Non-pigmented ciliary epithelial cell (primary cell): Measurements from ENCODE around the gene RAB40C.

Experiments
- DNase-seq: peaks from one replicate; pipeline ENCODE4 v3.0.0-alpha.2; 2010; ENCODE audit warnings: low read depth

Gene RAB40C

DNA sequence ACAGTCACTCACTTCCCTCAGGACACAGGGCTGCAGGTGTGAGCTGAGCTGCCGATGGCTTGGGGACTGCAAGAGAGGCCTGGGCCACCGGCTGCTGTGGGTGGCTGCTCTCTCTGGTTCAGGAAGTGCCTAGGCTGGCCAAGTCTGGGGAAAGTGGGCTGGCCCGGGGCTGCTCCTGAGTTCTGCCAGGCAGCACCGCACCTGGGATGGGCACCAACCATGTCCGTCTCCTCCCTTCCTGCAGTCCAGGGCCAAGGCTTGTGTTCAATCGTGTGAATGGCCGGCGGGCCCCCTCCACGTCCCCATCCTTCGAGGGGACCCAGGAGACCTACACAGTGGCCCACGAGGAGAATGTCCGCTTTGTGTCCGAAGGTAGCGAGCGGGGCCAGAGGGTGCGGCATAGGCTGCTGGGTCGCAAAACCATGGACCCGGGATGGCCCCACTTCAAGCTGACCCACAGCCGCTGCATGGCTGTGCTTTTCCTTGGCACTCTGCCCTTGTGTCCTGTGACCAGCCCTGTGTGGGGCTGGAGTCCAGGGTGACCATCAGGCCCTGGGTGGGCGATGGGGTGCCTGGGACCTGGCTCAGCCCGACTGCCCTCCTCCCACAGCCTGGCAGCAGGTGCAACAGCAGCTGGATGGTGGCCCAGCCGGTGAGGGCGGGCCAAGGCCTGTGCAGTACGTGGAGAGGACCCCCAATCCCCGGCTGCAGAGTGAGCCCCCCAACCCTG, 57.5 kb downstream of the RAB40C start:
- DNase-seq = no peak

DNA sequence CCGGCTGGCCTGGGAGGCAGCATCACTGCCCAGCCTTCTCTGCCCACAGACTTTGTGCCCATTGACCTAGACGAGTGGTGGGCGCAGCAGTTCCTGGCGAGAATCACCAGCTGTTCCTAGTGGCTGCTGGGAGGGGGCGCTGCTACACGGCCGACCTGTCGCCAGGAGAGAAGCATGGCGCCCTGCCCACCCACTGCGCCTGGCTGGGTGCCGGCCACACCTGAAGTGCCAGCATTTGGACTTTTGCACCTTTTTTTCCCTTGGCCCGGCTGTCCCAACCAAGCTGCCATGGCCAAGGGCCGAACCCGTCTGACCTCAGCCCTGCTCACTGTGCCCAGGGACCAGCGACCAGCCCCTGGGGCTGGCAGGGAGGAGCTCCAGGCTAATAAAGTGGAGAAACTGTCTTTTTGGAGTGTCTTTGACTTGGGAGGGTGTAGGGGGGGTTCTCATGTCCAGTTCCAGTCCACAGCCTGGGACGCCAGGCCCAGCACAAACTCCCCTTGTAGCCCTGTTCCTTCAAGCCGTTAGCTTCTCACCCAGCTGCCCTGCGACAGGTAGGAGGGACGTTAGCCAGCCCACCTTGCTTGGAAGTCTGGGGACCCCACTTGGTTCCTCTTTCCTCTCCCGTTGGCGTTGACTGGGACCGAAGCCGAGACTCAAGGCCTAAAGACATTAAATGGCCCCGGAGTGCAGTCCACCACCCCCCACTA, 58.4 kb downstream of the RAB40C start:
- DNase-seq = no peak

DNA sequence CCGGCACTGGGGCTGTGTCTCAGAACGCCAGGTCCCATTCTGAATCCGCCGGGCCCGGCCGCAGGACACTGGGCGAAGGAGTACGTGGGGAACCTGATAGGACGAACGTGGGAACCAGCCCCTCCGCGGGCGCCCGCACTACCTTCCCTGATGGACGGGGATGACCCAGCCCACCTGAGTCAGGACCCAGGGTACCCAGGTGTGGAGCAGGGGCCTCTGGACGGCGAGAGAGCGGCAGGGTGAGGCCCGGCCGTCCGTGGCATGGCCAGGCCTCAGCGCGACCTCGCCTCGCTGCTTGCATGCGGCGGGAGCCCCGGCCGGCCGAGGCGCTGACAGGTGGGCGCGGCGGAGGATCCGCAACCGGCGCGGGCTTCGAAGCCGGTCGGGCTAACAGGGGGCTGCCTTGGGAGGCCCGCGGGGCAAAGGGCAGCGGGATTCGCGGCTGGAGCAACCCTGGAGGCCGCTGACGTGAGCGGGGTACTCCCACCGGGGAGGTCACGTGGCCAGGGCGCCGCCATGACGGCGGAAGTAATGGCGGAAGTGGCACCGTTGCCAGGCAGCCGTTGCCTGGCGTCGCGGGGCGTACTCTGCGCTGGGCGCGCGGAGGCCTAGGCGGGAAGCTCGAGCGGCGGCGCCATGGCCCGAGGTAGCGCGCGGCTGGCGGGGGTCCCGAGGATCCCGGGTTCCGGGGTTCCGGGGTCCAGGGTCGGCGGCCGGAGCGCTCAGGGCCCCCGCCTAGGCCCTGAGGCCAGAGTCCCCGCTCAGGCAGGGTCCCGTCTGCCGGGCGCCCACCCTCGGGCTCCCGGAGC, 59.1 kb downstream of the RAB40C start, which contains the start of gene WDR90:
WDR90 (plus strand) TSS at position 585 of the 809 bp plus-strand sequence; CDS start at position 637, 52 bp downstream.
- DNase-seq = peak; percentile 26

DNA sequence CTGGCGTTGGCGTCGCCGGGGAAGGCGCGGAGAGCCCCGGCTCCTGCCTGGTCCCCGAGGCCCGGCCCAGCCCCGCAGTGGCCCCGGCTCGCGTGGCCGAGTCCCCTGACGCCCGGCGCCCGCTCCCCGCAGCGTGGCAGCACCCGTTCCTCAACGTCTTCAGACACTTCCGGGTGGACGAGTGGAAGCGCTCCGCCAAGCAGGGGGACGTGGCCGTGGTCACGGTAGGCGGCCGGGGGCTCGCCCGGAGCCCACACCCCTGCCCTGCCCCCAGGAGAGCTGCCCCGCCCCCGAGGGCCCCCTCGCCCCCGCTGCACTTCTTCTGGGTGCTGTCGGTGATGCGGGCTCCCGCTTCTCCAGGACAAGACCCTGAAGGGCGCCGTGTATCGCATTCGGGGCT, 59.8 kb downstream of the RAB40C start:
- DNase-seq = no peak

DNA sequence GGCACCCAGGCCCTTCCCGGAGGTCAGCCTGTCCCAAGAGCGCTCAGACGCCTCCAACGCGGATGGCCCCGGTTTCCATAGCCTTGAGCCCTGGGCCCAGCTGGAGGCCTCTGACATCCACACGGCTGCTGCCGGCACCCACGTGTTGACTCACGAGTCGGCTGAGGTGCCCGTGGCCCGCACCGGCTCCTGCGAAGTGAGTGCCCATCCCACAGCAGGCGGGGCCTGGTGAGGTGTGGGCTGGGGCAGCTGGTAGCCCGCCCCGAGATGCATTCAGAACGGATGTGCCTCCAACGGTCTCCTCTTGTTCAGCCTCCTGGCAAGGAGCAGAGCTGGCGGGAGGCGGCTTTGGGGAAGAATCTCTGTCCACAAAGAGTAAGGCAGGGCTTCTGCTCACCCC, 62.0 kb downstream of the RAB40C start:
- no peak for DNase-seq

DNA sequence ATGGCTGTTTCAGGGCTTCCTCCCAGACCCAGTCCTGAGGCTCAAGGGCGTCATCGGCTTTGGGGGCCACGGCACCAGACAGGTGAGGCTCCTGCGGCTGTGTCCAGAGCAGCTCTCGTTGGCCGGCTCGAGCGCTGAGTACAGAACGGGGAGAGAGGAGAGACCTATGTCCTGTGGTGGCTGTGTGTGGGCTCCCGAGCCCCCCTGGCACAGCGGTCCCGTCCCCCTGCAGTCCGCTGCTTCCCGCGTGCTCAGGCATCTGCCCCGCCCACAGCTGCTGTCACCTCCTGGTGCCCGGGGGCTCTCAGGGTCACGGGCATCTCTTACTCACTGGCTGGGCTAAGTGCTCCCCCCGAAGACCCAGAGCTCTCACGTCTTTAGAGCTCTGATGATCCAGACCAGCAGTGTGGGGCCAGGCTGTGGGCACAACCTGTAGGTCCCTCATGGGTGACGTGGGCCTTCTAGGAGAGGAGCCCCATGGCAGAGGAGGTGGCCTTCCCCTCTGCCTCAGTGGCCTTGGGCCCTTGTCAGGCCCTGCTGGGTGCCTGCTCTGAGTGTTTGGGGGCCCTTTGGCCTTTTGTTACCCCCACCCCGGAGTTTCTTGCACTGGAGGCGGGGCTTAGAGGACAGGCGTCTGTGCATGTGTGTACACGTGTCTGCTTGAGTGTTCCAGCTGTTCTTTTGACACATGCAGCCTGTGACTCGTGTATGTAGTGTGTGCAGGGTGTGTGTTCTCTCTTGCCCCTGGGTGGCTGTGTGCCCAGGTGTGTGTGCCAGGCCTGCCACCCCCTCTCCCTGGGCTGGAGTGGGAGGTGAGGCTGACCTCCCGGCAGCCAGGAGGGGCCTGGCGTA, 62.8 kb downstream of the RAB40C start:
- DNase-seq = no peak

DNA sequence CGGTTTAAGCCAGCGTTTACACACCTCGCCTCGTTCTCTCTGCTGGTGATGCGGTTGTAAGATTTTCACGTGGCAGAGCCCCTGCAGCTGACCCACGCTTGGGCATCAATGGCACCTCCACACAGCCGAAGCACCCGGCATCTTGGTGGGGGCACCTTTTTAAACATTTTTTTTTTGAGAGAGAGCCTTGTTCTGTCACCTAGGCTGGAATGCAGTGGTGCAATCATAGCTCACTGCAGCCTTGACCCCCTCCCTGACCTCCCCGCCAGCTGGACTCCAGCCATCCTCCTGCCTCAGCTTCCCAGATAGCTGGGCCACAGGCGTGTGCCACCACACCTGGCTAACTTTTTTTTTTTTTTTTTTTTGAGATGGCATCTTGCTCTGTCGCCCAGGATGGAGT, 64.2 kb downstream of the RAB40C start:
- no peak for DNase-seq

DNA sequence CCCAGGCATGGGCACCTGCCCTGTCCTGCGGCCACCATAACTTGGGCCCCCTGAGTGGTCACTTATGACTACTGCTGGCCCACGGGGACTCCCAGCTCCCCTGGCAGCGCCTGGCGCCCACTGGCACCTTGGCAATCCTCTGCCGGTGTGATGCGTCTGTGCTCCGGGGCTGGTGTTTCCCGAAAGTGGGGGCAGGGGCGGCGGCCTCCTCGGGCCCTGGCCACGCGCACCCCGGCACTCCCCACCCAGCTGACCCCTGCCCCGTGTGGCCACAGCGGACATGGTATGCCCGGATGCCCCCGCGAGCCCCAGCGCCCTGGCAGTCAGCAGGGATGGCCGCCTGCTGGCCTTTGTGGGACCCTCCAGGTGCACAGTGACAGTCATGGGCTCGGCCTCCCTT, 67.6 kb downstream of the RAB40C start:
- DNase-seq = no peak

DNA sequence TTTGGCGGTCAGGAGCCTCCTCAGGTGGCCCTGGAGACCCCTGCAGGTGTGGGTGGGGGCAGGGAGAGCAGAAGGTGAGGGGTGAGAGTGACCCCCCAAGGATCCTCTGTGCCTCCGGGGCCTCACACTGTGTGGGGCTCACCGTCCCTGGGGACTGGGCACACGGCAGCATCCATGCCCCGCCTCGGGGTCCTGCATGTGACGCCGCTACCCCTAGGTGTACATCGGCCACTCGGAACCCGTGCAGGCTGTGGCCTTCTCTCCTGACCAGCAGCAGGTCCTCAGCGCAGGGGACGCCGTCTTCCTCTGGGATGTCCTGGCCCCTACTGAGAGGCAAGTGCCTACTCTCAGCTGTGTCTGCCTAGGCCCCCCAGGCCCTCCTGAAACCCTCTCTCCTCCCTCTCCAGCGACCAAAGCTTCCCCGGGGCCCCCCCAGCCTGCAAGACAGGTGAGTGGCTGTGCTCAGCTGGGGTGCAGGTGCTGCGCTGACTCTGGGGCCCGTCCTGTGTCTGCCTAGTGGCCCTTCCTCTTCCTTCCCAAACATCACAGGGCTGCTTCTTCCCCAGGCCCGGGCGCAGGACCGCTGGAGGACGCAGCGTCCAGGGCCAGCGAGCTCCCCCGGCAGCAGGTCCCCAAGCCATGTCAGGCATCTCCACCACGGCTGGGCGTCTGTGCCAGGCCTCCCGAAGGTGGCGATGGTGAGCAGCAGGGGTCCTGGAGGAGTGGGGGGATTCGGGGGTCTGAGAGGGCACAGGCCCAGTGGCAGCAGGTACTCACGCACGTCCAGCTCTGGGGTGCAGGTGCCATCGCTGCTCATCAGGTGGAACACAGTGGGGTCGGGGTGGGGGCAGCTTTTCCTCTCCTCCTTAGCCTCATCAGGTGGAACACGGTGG, 69.1 kb downstream of the RAB40C start:
- no peak for DNase-seq

DNA sequence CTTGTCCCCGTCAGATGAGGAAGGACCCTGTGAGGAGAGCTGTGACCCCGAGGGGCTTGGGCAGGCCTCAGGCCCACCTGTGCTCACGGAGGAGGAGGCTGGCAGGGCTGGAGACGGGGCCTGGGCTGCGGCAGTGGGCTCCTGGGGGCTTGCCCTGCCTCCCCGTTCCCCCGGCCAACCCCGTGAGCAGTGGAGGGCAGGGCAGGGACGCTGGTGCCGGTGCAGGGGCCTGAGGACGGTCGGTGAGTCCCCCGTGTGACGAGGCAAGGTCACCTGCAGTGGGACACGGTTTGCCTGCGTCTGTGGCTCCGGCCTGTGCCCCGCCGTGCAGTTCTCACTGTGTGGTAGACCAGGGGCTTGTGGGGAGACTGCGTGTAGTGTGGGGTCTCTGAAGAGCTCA, 69.8 kb downstream of the RAB40C start:
- no peak for DNase-seq

DNA sequence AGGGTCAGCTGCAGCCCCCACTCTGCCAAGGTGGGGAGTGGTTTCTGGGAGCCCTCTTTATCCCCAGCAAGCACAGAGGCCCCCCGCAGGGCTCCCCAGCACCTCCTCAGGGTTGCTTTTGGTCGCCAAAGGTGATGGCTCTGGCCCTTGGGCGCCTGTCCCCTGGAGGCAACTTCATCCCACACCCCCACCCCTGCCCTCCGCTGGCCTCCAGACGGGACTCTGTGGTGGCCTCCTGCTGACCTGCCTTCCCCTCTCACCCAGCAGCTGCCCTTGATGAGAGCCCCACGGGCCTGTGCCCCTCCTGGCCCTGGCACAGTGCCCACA, 70.2 kb downstream of the RAB40C start:
- DNase-seq = no peak

DNA sequence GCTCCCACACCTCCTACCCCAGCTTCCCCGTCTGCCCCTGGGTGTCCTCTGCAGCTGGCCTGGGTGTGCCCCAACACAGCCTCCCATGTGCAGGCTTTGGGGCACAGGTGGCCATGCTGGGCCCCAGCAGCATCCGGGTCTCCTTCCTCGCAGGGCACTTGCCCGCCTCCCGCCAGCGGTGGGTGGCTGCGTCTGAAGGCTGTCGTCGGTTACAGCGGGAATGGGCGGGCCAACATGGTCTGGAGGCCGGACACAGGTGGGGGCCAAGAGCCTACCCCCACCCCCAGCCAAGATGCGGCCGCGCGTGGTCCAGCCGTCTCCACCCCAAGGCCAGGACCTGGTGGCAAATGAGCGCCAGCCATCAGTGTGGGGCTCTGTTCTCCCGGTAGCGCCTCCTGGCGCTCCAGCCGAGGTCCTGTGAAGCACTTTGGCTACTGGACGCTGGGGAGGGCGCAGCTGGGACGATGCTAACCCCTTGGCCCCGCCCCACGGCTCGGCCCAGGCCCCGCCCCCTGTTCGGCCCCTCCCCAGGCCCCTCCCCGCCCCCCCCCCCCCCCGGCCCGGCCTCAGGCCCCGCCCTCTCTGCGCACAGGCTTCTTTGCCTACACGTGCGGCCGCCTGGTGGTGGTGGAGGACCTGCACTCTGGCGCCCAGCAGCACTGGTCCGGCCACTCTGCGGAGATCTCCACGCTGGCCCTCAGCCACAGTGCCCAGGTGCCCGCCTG, 70.8 kb downstream of the RAB40C start:
- peak; percentile 30 for DNase-seq

DNA sequence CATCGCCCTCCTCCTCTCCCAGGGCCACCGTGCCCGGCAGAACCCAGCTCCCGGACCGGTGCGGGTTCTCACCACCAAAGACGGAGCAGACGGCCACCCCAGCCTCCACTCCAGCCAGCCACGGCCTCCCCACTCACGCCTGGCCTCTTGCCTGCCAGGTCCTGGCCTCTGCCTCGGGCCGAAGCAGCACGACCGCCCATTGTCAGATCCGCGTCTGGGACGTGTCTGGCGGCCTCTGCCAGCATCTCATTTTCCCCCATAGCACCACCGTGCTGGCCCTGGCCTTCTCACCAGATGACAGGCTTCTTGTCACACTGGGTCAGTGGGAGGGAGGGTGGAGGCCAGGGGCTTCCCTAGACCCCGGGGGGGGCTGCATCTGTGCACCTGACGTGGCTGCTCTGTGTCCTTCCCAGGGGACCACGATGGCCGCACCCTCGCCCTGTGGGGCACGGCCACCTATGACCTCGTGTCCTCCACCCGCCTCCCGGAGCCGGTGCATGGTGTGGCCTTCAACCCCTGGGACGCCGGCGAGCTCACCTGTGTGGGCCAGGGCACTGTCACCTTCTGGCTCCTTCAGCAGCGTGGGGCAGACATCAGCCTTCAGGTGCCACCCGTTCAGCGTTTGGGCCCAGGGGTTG, 71.4 kb downstream of the RAB40C start:
- no peak for DNase-seq

DNA sequence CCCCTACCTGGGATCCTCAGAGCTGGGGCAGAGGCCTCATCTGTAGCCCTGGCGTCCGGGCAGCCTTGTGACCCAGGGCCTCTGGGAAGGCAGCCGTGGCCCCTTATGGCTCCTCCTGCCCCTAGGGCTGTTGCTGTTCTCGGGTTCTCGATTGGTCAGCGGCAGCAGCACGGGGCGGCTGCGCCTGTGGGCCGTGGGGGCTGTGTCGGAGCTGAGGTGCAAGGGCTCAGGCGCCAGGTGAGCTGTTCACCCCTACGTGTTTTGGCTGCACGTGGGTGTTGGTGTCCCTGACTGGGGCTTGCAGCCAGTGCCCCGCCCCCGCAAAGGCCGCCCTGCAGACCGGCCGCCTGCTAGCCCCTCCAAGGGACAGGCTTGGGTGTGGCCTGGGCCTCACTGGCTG, 72.2 kb downstream of the RAB40C start:
- no peak for DNase-seq

DNA sequence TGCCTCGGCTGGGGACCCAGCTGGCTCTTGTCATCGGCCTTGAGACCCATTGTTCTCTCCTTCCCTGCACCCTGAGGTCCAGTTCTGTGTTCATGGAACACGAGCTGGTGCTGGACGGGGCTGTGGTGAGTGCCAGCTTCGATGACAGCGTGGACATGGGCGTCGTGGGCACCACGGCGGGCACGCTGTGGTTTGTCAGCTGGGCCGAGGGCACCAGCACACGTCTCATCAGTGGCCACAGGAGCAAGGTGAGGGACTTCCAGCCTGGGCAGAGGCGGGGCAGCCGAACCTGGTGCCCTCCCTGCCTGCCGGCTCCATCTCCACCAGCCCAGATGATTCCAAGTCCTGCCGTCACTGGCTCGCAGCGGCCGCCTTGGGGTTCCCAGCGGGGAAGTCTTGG, 72.7 kb downstream of the RAB40C start:
- no peak for DNase-seq

DNA sequence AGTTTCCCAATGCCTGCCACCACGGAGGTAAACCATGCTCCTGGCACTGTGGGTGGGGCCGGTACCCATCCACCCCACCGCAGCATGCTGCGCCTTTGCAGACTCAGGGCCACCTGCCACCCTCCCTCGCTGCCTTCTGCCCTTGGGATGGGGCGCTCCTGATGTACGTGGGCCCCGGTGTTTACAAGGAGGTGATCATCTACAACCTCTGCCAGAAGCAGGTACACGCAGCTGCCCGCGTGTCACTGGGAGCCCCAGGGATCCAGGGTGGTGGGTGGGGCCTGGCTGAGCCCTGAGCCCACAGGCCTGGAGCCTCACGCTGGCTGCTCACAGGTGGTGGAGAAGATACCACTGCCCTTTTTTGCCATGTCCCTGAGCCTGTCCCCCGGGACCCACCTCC, 76.7 kb downstream of the RAB40C start:
- DNase-seq = no peak

DNA sequence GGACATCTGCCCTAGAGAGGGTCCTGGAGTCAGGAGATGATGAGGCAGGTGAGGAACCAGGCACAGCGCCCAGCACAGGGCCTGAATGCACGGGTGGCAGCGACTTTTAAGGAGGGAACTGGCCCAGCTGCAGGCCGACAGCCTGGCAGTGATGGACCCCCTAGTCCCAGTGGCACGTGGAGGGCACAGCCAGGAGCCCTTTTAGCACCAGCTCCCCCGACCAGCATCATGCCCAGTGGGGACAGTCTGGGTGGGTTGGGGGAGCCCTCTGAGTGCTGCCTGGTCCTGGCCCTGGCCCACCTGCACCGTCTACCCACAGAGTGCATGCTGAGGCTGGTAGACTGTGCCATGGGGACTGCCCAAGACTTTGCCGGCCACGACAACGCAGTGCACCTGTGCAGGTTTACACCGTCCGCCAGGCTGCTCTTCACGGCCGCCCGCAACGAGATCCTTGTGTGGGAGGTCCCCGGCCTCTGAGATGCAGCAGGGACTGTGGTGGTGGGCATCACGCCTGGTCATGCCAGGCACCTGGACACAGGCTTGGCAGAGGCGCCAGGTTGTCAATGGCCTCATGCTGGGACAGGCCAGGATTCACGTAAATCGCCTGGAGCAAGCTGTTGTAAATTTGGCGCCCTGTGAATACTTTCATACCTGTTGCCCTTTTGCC, 77.4 kb downstream of the RAB40C start:
- no peak for DNase-seq

DNA sequence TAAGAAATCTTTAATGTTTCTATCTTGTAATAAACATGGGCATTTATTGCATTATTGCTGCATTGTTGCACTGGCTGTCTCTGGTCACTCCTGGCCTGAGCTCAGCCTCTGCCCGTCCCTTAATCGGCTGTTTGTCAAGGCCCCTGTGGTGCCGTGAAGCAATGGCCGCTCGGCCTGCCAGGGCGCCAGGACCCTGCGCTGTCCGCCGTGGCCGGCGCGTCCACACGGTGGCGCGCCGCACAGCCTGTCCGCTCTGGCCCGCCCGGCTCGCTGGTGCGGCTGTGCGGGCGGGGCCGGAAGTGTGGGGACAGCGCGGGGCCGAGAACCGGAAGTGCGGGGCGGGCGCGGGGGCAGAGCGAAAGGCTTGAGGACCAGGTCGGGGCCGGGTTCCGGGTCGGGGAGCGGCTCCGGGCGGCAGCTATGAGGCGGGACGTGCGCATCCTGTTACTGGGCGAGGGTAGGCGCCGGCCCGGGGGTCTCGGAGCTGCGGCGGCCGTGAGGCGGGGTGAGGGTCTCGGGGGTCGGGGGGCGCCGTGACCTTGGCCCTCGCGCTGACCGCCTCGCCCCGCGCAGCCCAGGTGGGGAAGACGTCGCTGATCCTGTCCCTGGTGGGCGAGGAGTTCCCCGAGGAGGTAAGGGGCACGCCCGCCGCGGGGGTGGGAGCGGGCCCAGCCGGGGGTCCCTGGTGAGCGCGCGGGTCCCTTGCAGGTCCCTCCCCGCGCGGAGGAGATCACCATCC, 78.1 kb downstream of the RAB40C start, which contains the start of gene RHOT2:
RHOT2 (plus strand) TSS at position 353 of the 739 bp plus-strand sequence; CDS start at position 421, 68 bp downstream.
- DNase-seq = no peak
